ENCODE measurements around the gene CDC16. TPM values are rescaled to one million over a fixed set of nuclear protein-coding genes. Genes with fewer than 3 reads are reported as not detected.
A peak's percentile ranks its signal among the peaks of the same experiment; 100 is the strongest.

Gene CDC16
- total and polyA plus RNA-seq, 10 donors = 50.1 to 75.8 (median 67.3) TPM

GRCh38 chr13:114298866-114299265, 64.2 kb downstream of the CDC16 start:
- WGBS, 5 donors = 89 to 94% (median 92%) methylated on average over 12 of the region's 12 CpGs
- Histone ChIP-seq H3K36me3 (peaks cover 0 to 100% (median 68%) of the 10 kb centered on the region in 6 donors), H3K9me3 (no peaks in the 10 kb centered on the region), H3K27me3 (replicated peaks in 1 of 7) (no peaks in the 10 kb centered on the region), H3K4me3 (no peak overlapping the region), H3K27ac (no peak overlapping the region), H3K4me1 (no peaks in the 10 kb centered on the region)
- intact Hi-C loops (cut with DNase I; ENCODE audit: low total_unique reads) = no loop called here
- no peak for TF ChIP-seq CTCF (IDR thresholded peaks at IDR 0.05 in 8 of 11, conservative IDR thresholded peaks at IDR 0.05 in 3 of 11)
- no peak for TF ChIP-seq POLR2A (IDR thresholded peaks at IDR 0.05)
- TF ChIP-seq POLR2AphosphoS5 (IDR thresholded peaks at IDR 0.05) = no peak
- DNase-seq = peak; percentile 20

- TF ChIP-seq POLR2A (IDR thresholded peaks at IDR 0.05) (no peak), POLR2AphosphoS5 (IDR thresholded peaks at IDR 0.05) (no peak), CTCF (IDR thresholded peaks at IDR 0.05 in 8 of 11, conservative IDR thresholded peaks at IDR 0.05 in 3 of 11) (no peak)
- H3K4me3 ChIP-seq = no peak overlapping the region
- WGBS, 5 donors = 93 to 97% (median 95%) methylated on average over 12 of the region's 12 CpGs
- no peaks in the 10 kb centered on the region for H3K4me1 ChIP-seq
- no peaks in the 10 kb centered on the region for H3K9me3 ChIP-seq
- peaks cover 0 to 100% (median 73%) of the 10 kb centered on the region in 6 donors for H3K36me3 ChIP-seq
- H3K27me3 ChIP-seq (replicated peaks in 1 of 7) = no peaks in the 10 kb centered on the region
- H3K27ac ChIP-seq = no peak overlapping the region
- intact Hi-C loops (cut with DNase I; ENCODE audit: low total_unique reads) = no loop called here
- peak; percentile 34 for DNase-seq
These were observed 65.1 kb downstream of the CDC16 start for GRCh38 chr13:114299604-114300305.

- intact Hi-C loops (cut with DNase I; ENCODE audit: low total_unique reads) = no loop called here
- no peak for TF ChIP-seq POLR2AphosphoS5 (IDR thresholded peaks at IDR 0.05)
- TF ChIP-seq CTCF (IDR thresholded peaks at IDR 0.05 in 8 of 11, conservative IDR thresholded peaks at IDR 0.05 in 3 of 11) = no peak
- no peak for TF ChIP-seq POLR2A (IDR thresholded peaks at IDR 0.05)
- peak; percentile 44 for DNase-seq
- H3K4me3 ChIP-seq = no peak overlapping the region
- no peaks in the 10 kb centered on the region for H3K4me1 ChIP-seq
- no peaks in the 10 kb centered on the region for H3K27me3 ChIP-seq (replicated peaks in 1 of 7)
- 85 to 96% (median 94%) methylated on average over 11 of the region's 11 CpGs for WGBS, 5 donors
- H3K36me3 ChIP-seq = peaks cover 0 to 83% (median 66%) of the 10 kb centered on the region in 6 donors
- no peaks in the 10 kb centered on the region for H3K9me3 ChIP-seq
- no peak overlapping the region for H3K27ac ChIP-seq
These were observed 69.1 kb downstream of the CDC16 start for GRCh38 chr13:114303700-114304327.

- Histone ChIP-seq H3K27ac (no peak overlapping the region), H3K27me3 (replicated peaks in 1 of 7) (no peaks in the 10 kb centered on the region), H3K36me3 (peaks cover 0 to 76% (median 59%) of the 10 kb centered on the region in 6 donors), H3K4me3 (no peak overlapping the region), H3K9me3 (no peaks in the 10 kb centered on the region), H3K4me1 (no peaks in the 10 kb centered on the region)
- TF ChIP-seq POLR2A (IDR thresholded peaks at IDR 0.05) (no peak), CTCF (IDR thresholded peaks at IDR 0.05 in 8 of 11, conservative IDR thresholded peaks at IDR 0.05 in 3 of 11) (no peak), POLR2AphosphoS5 (IDR thresholded peaks at IDR 0.05) (no peak)
- intact Hi-C loops (cut with DNase I; ENCODE audit: low total_unique reads) = no loop called here
- WGBS, 5 donors = 92 to 96% (median 94%) methylated on average over 13 of the region's 13 CpGs
- DNase-seq = peak; percentile 40
These were observed 69.8 kb downstream of the CDC16 start for GRCh38 chr13:114304346-114305034.
